Activated naive CD4-positive, alpha-beta T cell treated with anti-CD3 and anti-CD28 coated beads, Interleukin-2, amount 50 U/mL, for 72 hours (primary cell): ENCODE measurements around the gene SELENOW. TPM values are rescaled to one million over a fixed set of nuclear protein-coding genes. Genes with fewer than 3 reads are reported as not detected.
"Not testable (repeated sequence)": the region's sequence is repeated elsewhere in the genome, so short reads cannot be mapped to it uniquely, and the experiment has no call there.

Source experiments
- ATAC-seq, 2 donors: fragments of 150-1000 bp; cut with Tn5 transposase; 2 replicates each; pipeline ENCODE4 v1.10.0; 2021; ENCODE audit warnings: mild to moderate bottlenecking in 2 of 2, moderate library complexity in 2 of 2
- DNase-seq, 2 donors: peaks; one replicate each; pipeline ENCODE4 v3.0.0; 2021 to 2022; ENCODE audit warnings: low spot score in 2 of 2
- H3K27ac Mint-ChIP-seq, 2 donors: one replicate each; pipeline ENCODE4 v1.8.0; 2022; ENCODE audit warnings: mild to moderate bottlenecking in 2 of 2, mixed read lengths in 2 of 2
- H3K36me3 Mint-ChIP-seq, 2 donors: one replicate each; pipeline ENCODE4 v1.8.0; 2022; ENCODE audit warnings: mixed read lengths in 2 of 2
- H3K9me3 Mint-ChIP-seq, 2 donors: one replicate each; pipeline ENCODE4 v1.8.0; 2022; ENCODE audit warnings: mixed read lengths in 2 of 2
- total RNA-seq, 2 donors: library from RNA; stranded (reverse); gene quantifications; one replicate each; pipeline ENCODE4 v1.2.3, GENCODE V29; 2022

The SELENOW gene
- total RNA-seq, 2 donors from 2014 or later: 120 TPM

DNA sequence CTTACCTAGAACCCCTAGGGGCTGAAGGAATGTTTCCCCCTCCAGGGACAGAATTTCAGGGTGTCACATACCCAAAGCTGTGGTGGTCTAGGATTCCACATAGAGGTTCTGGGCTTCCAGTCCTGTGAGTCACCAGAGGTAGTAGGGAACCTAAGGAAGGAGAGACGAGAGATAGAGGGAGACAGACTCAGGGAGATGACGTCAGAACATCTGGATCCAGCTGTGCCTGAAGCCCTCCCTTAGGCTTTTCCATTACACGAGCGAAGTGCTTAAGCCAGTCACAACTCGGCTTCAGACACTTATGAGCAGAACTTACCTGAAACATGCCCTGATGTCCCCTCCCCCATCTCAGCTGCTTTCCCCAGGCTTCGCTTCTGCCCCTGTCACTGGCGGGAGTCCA is 11.8 kb upstream of the SELENOW start:
- ATAC-seq (no peak), DNase-seq (no peak)
- peaks cover 3% of the 10 kb centered on the region in 2 donors for H3K9me3 Mint-ChIP-seq
- H3K27ac Mint-ChIP-seq: no peak overlapping the region
- no peaks in the 10 kb centered on the region for H3K36me3 Mint-ChIP-seq

DNA sequence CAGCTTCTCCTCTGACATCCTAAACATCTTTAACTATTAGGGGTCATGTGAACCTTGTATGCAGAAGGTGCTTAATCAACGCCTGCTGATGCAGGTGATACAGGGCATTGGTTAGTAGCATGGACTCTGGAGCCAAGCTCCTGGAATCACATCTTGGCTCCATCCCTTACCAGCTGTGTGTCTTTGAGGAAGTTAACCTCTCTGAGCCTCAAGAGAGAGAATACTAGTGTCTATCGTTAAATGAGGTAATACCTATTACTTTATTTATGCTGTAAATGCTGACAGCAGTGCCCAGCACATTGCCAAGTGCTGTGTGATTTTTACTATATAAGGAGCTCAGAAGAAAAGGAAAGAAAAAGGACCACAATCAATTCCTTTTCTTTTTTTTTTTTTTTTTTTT is 11.2 kb upstream of the SELENOW start:
- ATAC-seq: no peak
- Mint-ChIP-seq H3K27ac (no peak overlapping the region), H3K9me3 (peaks cover 3% of the 10 kb centered on the region in 2 donors), H3K36me3 (no peaks in the 10 kb centered on the region)
- DNase-seq: no peak

DNA sequence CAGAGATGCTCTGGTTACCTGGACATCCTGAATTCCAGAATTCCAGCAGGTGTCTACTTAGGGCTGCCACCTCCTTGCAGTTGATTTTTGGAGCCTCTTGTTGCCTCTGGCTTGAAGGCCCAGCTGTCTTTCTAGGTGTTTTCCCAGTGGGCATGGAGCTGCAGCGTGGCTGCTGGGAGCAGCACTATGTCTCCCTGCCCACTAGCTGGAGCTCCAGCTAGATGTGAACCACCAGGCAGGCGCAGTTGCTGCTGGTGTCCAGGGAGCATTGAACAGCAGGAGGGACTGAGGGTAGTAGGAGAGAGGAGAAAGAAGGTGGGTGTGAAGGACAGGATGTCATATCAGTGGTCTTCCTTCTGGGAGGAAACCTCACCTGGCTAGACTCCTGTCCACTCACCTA is 9.9 kb upstream of the SELENOW start:
- DNase-seq (no peak), ATAC-seq (no peak)
- peaks cover 3% of the 10 kb centered on the region in 2 donors for H3K9me3 Mint-ChIP-seq
- H3K36me3 Mint-ChIP-seq: no peaks in the 10 kb centered on the region
- H3K27ac Mint-ChIP-seq: no peak overlapping the region

DNA sequence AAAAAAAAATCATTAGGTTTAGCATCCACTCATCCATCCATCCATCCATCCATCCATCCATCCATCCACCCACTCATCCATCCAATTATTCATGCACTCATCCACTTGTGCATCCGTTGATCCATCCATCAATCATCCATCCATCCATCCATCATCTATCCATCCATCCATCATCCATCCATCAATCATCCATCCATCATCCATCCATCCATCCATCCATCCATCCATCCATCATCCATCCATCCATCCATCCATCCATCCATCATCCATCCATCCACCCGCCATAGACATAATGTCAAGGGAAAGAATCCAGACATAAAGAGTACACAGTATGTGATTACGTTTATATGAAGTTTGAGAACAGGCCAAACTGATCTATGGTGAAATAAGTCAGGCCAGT is 9.0 kb upstream of the SELENOW start:
- H3K9me3 Mint-ChIP-seq: peaks cover 3% of the 10 kb centered on the region in 2 donors
- ATAC-seq: no peak
- DNase-seq: no peak
- no peaks in the 10 kb centered on the region for H3K36me3 Mint-ChIP-seq
- no peak overlapping the region for H3K27ac Mint-ChIP-seq

DNA sequence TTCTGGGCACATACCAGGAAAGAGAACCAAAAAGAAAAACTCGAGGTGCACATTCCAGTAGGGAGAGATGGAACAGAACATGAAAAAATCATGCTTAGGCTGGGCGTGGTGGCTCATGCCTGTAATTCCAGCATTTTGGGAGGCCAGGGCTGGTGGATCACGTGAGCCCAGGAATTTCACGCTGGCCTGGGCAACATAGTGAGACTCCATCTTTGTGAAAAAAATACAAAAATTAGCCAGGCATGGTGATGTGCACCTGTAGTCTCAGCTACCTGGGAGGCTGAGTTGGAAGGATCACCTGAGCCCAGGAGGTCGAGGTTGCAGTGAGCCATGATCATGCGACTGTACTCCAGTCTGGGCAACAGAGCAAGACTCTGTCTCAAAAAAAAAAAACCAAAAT is 7.2 kb upstream of the SELENOW start:
- H3K27ac Mint-ChIP-seq, H3K36me3 Mint-ChIP-seq, ATAC-seq, H3K9me3 Mint-ChIP-seq, DNase-seq: not testable (repeated sequence)

DNA sequence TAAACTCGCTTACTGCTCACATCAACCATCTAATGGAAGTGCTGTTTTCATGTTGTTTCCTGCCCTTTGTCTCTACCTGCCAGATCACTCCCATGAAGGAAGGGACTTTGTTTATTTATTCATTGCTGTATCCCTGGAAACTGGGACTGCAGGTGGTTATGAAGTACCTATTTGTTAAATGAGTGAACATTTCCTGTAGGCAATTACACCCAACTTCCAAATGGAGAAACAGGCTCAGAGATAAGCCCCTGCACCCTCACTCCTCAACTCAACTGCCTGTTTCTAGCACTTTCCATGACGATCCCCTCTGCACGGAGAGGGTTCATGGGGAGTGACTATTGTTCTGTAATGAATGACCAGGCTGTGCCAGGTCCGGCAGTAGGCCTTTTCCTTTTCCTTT is 1.9 kb upstream of the SELENOW start:
- ATAC-seq (no peak), DNase-seq (no peak)
- H3K27ac Mint-ChIP-seq: no peak overlapping the region

DNA sequence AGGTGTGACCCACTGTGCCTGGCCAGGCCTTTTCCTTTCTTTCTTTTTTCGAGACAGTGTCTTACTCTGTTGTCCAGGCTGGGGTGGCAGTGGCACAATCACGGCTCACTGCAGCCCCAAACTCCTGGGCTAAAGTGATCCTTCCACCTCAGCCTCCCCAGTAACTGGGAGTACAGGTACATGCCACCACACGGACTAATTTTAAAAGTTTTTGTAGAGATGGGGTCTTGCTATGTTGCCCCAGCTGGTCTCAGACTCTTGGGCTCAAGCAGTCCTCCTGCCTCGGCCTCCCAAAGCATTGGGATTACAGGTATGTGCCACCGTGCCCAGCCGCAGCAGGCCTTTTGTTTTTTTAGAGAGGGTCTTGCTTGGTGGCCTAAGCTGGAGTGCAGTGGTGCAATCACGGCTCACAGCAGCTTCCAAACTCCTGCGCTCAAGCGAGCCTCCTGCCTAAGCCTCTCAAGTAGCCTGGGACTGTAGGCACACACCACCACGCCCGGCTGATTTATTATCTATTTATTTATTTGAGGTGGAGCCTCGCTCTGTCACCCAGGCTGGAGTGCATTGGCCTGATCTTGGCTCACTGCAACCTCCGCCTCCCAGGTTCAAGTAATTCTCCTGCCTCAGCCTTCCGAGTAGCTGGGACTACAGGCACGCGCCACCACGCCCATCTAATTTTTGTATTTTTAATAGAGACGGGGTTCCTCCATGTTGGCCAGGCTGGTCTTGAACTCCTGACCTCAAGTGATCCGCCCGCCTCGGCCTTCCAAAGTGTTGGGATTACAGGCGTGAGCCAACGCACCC is 1.1 kb upstream of the SELENOW start:
- Mint-ChIP-seq H3K27ac (peak overlapping the region; percentile 90 to 99), H3K36me3 (peaks cover 15 to 20% of the 10 kb centered on the region in 2 donors)
- ATAC-seq, H3K9me3 Mint-ChIP-seq, DNase-seq: not testable (repeated sequence)

More for the DNA sequence above, 1.9 kb upstream of the SELENOW start:
- Mint-ChIP-seq H3K9me3 (no peaks in the 10 kb centered on the region), H3K36me3 (peaks cover 11 to 16% of the 10 kb centered on the region in 2 donors)

DNA sequence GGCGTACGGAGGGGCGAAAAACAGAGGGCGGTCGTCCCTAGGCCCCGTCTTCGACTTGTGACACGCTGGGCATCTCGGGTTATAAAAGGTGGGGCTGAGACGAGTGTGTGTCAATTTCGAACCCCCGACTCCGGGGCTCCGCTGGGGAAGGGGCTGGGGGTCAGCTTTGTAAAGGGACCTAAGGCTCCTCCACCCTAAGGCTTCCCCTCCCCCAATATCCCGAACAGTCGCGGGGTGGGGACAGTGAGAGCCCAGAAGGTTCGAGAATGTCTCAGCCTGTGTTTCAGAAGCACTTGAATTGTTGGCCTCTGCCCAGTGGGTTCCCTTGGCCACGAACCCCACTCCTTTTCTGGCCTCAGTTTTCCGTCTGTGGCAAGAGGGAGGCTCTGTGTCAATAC is 450 bp downstream of the SELENOW start:
- H3K36me3 Mint-ChIP-seq: peaks cover 15 to 20% of the 10 kb centered on the region in 2 donors
- ATAC-seq (no peak), DNase-seq (peak in 1 of 2 donors; percentile 18)
- peak overlapping the region; percentile 96 to 99 for H3K27ac Mint-ChIP-seq
- H3K9me3 Mint-ChIP-seq: no peaks in the 10 kb centered on the region

DNA sequence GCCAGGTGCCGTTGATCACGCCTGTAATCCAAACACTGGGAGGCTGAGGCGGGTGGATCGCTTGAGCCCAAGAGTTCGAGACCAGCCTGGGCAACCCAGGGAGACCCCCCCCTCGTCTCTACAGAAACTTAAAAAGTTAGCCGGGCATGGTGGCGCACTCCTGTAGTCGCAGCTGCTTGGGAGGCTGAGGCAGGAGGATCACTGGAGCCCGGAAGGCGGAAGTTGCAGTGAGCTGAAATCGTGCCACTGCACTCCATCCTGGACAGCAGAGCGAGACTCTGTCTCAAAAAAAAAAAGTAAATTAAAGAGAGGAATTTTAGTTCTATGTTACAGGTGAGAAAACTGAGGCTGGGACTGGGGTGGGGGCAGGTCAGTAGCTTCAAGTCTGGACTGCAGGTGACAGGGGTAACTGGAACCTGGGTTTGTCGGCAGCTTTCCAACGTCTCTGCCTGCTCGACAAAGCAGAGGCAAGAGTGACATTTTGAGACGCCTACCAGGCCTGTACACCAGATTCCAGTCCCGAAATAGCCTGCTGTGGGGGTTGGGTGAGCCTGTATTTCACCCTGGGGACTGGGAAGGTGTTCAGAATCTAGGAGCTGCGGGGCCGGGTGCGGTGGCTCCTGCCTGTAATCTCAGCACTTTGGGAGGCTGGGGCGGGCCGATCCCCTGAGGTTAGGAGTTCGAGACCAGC is 1.2 kb downstream of the SELENOW start:
- DNase-seq (no peak), ATAC-seq (no peak)
- no peaks in the 10 kb centered on the region for H3K9me3 Mint-ChIP-seq
- H3K27ac Mint-ChIP-seq: peak overlapping the region; percentile 96 to 99
- H3K36me3 Mint-ChIP-seq: peaks cover 15 to 20% of the 10 kb centered on the region in 2 donors

DNA sequence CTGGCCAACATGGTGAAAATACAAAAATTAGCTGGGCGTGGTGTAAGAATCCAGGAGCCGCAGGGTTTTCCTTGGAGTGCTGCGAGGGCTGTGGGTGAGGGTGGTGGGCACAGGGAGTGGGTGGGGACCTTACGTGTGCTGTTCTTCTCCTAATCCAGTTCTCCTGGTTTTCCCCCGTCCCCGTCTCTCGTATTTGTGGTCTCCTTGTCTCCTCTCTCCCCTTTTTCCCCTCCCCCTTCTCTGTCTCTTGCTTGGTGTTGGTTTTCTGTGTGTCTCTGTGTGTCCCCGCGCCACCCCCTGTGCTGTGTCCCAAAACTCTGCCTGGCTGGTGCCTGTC is 1.7 kb downstream of the SELENOW start:
- H3K9me3 Mint-ChIP-seq: no peaks in the 10 kb centered on the region
- H3K36me3 Mint-ChIP-seq: peaks cover 15 to 20% of the 10 kb centered on the region in 2 donors
- peak overlapping the region; percentile 96 to 99 for H3K27ac Mint-ChIP-seq
- ATAC-seq: no peak
- DNase-seq: no peak

DNA sequence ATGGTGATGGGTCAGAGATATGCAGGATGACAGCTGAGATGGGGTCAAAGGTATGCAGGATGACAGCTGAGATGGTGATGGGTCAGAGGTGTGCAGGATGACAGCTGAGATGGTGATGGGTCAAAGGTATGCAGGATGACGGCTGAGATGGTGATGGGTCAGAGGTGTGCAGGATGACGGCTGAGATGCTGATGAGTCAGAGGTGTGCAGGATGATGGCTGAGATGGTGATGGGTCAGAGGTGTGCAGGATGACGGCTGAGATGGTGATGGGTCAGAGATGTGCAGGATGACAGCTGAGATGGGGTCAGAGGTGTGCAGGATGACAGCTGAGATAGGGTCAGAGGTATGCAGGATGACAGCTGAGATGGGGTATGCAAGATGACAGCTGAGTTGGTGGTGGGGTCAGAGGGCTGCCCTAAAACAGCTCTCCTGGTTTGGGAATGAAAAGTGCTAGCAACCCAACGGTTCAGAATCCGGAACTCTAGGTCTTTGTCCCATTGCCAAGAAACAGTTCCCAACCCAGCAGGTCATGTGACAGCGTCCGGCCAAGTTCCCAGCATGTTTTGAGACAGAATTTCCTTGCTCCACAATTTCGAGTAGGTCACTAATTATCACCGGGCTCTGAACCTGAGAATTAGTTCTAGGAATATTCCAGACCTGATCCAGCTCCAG is 3.2 kb downstream of the SELENOW start:
- no peaks in the 10 kb centered on the region for H3K9me3 Mint-ChIP-seq
- ATAC-seq: no peak
- DNase-seq: no peak
- H3K27ac Mint-ChIP-seq: peak overlapping the region in 1 of 2 donors; percentile 99
- H3K36me3 Mint-ChIP-seq: peaks cover 15 to 20% of the 10 kb centered on the region in 2 donors

DNA sequence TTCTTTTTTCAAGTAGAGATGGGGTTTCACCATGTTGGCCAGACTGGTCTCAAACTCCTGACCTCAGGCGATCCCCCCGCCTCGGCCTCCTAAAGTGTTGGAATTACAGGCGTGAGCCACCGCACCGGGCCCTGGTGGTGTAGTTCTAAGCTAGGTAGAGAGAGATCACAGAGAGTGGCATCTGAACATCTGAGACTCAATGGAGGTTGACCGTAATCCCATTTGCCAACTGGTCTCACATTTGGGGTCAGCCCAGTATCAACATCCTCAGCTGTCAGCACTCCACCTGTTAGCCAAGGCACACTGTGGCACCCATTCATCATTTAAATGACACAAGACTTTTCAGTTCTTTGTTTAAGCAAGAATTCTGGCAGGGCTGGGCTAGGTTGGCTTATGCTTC is 8.1 kb downstream of the SELENOW start:
- Mint-ChIP-seq H3K9me3 (no peaks in the 10 kb centered on the region), H3K36me3 (peaks cover 3 to 4% of the 10 kb centered on the region in 2 donors), H3K27ac (no peak overlapping the region)

DNA sequence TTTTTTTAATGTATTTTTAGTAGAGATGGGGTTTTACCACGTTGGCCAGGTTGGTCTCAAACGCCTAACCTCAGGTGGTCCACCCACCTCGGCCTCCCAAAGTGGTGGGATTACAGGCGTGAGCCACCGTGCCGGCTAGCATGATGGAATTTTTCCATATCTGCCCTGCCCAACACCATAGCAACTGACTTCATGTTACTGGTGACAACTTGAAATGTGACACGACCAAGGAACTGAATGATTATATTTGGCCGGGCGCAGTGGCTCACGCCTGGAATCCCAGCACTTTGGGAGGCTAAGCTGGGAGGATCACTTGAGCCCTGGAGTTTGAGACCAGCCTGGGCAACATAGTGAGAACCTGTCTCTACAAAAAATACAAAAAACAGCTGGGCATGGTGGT is 8.8 kb downstream of the SELENOW start:
- H3K36me3 Mint-ChIP-seq, H3K9me3 Mint-ChIP-seq, ATAC-seq, H3K27ac Mint-ChIP-seq, DNase-seq: not testable (repeated sequence)

More for the DNA sequence above, 8.1 kb downstream of the SELENOW start:
- ATAC-seq (no peak), DNase-seq (no peak)

DNA sequence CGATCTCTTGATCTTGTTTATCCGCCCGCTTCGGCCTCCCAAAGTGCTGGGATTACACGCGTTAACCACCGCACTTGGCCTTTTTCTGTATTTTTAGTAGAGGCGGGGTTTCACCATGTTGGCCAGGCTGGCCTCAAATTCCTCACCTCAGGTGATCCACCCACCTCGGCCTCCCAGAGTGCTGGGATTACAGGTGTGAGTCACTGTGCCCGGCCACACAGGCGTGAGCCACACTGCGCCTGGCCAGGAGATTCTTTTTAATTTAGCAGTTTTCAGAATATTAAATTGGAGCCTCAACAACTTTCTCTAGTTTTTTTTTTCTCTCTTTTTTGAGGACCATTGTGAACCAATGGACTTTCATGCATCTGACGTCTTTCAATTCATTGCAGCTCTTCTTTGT is 11.3 kb downstream of the SELENOW start:
- DNase-seq, H3K36me3 Mint-ChIP-seq, H3K9me3 Mint-ChIP-seq, H3K27ac Mint-ChIP-seq: not testable (repeated sequence)
- ATAC-seq: peak in 1 of 2 donors; percentile 51

DNA sequence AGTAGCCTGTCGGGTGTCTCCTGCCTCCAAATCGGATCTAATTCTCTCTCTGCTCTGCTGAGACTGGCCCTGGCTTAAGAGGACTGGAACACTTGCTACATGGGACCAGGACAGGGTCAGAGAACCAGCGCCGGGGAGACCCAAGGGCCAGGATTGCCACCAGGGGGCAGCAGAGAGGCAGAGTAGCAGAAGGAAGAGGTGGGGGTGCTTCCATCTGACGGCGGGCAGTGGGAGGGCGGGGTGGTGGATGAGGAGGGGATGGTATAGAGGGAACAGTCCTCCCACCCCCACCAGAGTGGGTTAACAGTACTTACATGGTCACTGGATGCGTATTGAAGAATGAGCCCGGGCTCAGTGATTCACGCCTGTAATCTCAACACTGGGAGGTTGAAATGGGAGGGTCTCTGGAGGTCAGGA is 11.9 kb downstream of the SELENOW start:
- no peak overlapping the region for H3K27ac Mint-ChIP-seq
- DNase-seq (peak; percentile 73 to 94), ATAC-seq (peak; percentile 84 to 85)
- H3K9me3 Mint-ChIP-seq: no peaks in the 10 kb centered on the region
- H3K36me3 Mint-ChIP-seq: no peaks in the 10 kb centered on the region

DNA sequence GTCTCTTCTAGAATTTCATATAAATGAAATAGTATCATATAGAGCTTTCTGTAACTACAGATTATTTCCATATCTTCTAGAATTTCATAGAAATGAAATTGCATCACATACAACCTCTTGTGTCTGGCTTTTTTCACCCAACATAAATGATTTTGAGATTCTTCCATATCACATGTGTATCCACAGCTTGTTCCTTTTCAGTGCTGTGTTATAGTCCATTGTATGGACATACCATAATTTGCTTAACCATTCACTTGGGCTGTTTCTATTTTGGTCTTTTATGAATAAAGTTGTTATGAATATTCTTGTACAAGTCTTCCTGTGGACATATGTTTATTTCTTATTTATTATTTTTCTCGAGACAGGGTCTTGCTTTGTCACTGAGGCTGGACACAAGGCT is 14.1 kb downstream of the SELENOW start:
- Mint-ChIP-seq H3K9me3 (no peaks in the 10 kb centered on the region), H3K27ac (no peak overlapping the region), H3K36me3 (no peaks in the 10 kb centered on the region)
- DNase-seq (no peak), ATAC-seq (no peak)

DNA sequence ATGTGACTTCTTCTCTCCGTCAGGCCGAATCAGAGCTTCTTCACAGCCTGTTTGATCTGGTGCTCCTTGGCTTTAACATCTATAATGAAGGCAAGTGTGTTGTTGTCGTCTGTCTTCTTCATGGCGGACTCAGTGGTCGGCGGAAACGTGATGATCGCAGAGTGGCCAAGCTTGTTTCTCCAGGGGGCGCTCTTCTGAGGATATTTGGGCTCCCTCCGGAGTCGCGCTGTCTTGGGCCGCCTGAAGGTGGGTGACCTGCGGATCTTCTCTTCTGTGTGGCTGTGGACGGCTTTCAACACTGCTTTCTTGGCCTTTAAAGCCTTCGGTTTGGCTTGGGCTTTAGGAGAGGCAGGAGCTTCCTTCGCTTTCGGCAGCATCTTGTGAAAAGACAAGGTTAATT is 16.0 kb downstream of the SELENOW start:
- no peaks in the 10 kb centered on the region for H3K36me3 Mint-ChIP-seq
- no peaks in the 10 kb centered on the region for H3K9me3 Mint-ChIP-seq
- DNase-seq: no peak
- no peak overlapping the region for H3K27ac Mint-ChIP-seq
- no peak for ATAC-seq
